Heart left ventricle (tissue), 13 donors: ENCODE results near the gene LBP.

Source experiments
- CTCF ChIP-seq, 12 donors: fragments of 200-600 bp; sonication (generic) in 4 of 12; IDR thresholded peaks; one replicate each; pipeline versions ENCODE4 v1.5.0 to v1.8.0; 2018 to 2022; ENCODE audit warnings: antibody characterized with exemption in 12 of 12, mild to moderate bottlenecking in 5 of 12
- POLR2A ChIP-seq, 2 donors: fragments of 450-650 bp; IDR thresholded peaks; one replicate each; pipeline ENCODE4 v1.6.1; 2017; ENCODE audit warnings: antibody characterized with exemption in 2 of 2, mild to moderate bottlenecking in 2 of 2, moderate library complexity in 2 of 2
- donor health status: ischemic (EF 13 %, LVEDD 7.1; RV severe dilation, severe dysfunction).
- donor health status: DM: no; HTN: yes; CAD: no.
- donor health status: DM: no; HTN: no; CAD: no.
- donor health status: ischemic (EF 25% LVEDD 6.9; RV normal size, moderate dysfunction).
- donor health status: ischemic (EF 25% LVEDD 5.7; RV mildly dilated, moderate dysfunction).
- donor health status: ischemic (EF 35%, LVEDD 5.7; RV mildly dilated, moderate dysfunction).
- donor health status: nonischemic (EF 11% LVEDD 7.7; RV severe dilation, severe dysfunction).
- donor health status: DM: yes; HTN: yes; CAD: no.
- donor health status: PGD.
- donor health status: ischemic (EF 29% LVEDD 5.4; RV normal size, mild dysfunction).
- donor health status: nonischemic (EF 23%, LVEDD 6.1; RV moderate dilation, normal function).

GRCh38 chr20:38306379-38306778, 39.9 kb upstream of the LBP start:
- no peak for TF ChIP-seq CTCF (IDR thresholded peaks at IDR 0.05)
- TF ChIP-seq POLR2A (IDR thresholded peaks at IDR 0.05) = no peak
